Suprapubic skin (tissue), 3 donors: ENCODE results near the gene ARHGEF12.

Experiments used
- CTCF ChIP-seq, 2 donors: fragments of 200-600 bp in 1 of 2; fragments of 450-650 bp in 1 of 2; sonication (generic) in 1 of 2; IDR thresholded peaks; one replicate each; pipeline ENCODE4 v1.5.1; 2016 to 2019; ENCODE audit warnings: antibody characterized with exemption in 2 of 2, mild to moderate bottlenecking in 1 of 2, moderate library complexity in 1 of 2
- POLR2AphosphoS5 ChIP-seq, 3 donors: sonication (generic); formaldehyde crosslinking; IDR thresholded peaks; one replicate each; pipeline ENCODE4 v1.6.1; 2017; ENCODE audit warnings: antibody characterized with exemption in 3 of 3

- TF ChIP-seq CTCF (IDR thresholded peaks at IDR 0.05) (no peak), POLR2AphosphoS5 (IDR thresholded peaks at IDR 0.05) (no peak)
Measured at GRCh38 chr11:120317689-120318480, 18.3 kb upstream of the ARHGEF12 start.
